GM13976 (cell line): Measurements from ENCODE around the gene FUT4.

Experiments used
- DNase-seq: peaks from one replicate; pipeline ENCODE4 v3.0.0; 2012; ENCODE audit warnings: low spot score
- CTCF ChIP-seq: IDR thresholded peaks from 2 replicates; pipeline ENCODE4 v1.5.1; 2012; ENCODE audit warnings: borderline replicate concordance, mild to moderate bottlenecking; ENCODE audit not compliant: insufficient read depth; ENCODE audit errors: extremely low read depth, missing control alignments, control extremely low read depth
- in situ Hi-C: fragments of 300-500 bp; cut with MboI; formaldehyde crosslinking; loops from one replicate; pipeline ENCODE4 v1.12.0; 2022; ENCODE audit warnings: low sequenced_read_pairs, mixed read lengths, inconsistent platforms; ENCODE audit not compliant: unreplicated experiment

FUT4 gene

GRCh38 chr11:94586978-94587377 lies 43.3 kb downstream of the FUT4 start:
- TF ChIP-seq CTCF = no peak
- no peak for DNase-seq
- in situ Hi-C loops = no loop called here

GRCh38 chr11:94588366-94588942 lies 44.7 kb downstream of the FUT4 start:
- TF ChIP-seq CTCF = no peak
- no peak for DNase-seq
- in situ Hi-C loops = no loop called here

- in situ Hi-C loops = loop anchor here (10.0 kb wide), 1 partner anchor 46 kb away; the partner anchor contains the start of gene FUT4
- TF ChIP-seq CTCF = no peak
- no peak for DNase-seq
These were observed 46.8 kb downstream of the FUT4 start for GRCh38 chr11:94590352-94591041.

GRCh38 chr11:94593030-94593429 lies 49.3 kb downstream of the FUT4 start:
- in situ Hi-C loops = loop anchor here (10.0 kb wide), 1 partner anchor 48 kb away; the partner anchor contains the start of gene FUT4
- no peak for DNase-seq
- no peak for TF ChIP-seq CTCF

- TF ChIP-seq CTCF = no peak
- in situ Hi-C loops = loop anchor here (10.0 kb wide), 1 partner anchor 50 kb away; the partner anchor contains the start of gene FUT4
- no peak for DNase-seq
These were observed 51.4 kb downstream of the FUT4 start for GRCh38 chr11:94595076-94595475.

- in situ Hi-C loops = loop anchor here (10.0 kb wide), 1 partner anchor 53 kb away; the partner anchor contains the start of gene FUT4
- no peak for DNase-seq
- no peak for TF ChIP-seq CTCF
These were observed 54.2 kb downstream of the FUT4 start for GRCh38 chr11:94597896-94598295.
